Measurements from ENCODE around the gene RPN1.

The RPN1 gene

DNA sequence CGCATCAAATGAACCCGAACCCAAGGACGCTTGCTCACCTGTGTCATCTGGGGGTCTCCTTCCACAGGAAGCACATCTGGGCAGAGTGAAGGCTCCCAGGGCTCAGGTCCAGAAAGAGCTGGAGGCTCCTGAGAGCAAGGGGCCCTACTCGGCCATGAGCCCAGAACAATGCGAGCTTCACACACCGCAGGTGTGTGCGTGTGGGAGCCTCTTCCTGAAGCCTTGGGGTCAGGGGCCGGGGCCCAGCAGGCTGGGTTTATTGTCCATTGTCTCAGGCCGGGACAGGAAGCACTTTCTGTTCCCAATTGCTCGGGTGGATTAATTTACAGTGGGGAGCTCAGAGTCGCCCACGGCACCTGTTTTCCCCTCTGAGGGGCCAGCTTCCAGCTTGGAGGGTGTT lies 74.8 kb downstream of the RPN1 start:
- no peak for DNase-seq (ENCODE audit: low read depth, low spot score)
- in situ Hi-C loops (cut with HindIII; ENCODE audit: low sequenced_read_pairs): no loop called here
- H3K4me3 ChIP-seq (ENCODE audit: low read depth, low read length): no peak overlapping the region
- TF ChIP-seq, protein P1, sequence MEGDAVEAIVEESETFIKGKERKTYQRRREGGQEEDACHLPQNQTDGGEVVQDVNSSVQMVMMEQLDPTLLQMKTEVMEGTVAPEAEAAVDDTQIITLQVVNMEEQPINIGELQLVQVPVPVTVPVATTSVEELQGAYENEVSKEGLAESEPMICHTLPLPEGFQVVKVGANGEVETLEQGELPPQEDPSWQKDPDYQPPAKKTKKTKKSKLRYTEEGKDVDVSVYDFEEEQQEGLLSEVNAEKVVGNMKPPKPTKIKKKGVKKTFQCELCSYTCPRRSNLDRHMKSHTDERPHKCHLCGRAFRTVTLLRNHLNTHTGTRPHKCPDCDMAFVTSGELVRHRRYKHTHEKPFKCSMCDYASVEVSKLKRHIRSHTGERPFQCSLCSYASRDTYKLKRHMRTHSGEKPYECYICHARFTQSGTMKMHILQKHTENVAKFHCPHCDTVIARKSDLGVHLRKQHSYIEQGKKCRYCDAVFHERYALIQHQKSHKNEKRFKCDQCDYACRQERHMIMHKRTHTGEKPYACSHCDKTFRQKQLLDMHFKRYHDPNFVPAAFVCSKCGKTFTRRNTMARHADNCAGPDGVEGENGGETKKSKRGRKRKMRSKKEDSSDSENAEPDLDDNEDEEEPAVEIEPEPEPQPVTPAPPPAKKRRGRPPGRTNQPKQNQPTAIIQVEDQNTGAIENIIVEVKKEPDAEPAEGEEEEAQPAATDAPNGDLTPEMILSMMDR (IDR thresholded peaks at IDR 0.05; ENCODE audit: low read depth, low read length): no peak

- DNase-seq (ENCODE audit: low read depth, low spot score): no peak
- no peak overlapping the region for H3K4me3 ChIP-seq (ENCODE audit: low read depth, low read length)
- in situ Hi-C loops (cut with HindIII; ENCODE audit: low sequenced_read_pairs): no loop called here
- TF ChIP-seq, protein P1 (IDR thresholded peaks at IDR 0.05; ENCODE audit: low read depth, low read length): no peak
Measured at GRCh38 chr3:128573707-128574162, 76.9 kb downstream of the RPN1 start.

- in situ Hi-C loops (cut with HindIII; ENCODE audit: low sequenced_read_pairs): no loop called here
- H3K4me3 ChIP-seq (ENCODE audit: low read depth, low read length): no peak overlapping the region
- TF ChIP-seq, protein P1 (IDR thresholded peaks at IDR 0.05; ENCODE audit: low read depth, low read length): no peak
- DNase-seq (ENCODE audit: low read depth, low spot score): no peak
Measured at GRCh38 chr3:128573160-128573559, 77.5 kb downstream of the RPN1 start.

GRCh38 chr3:128572644-128573105 lies 77.9 kb downstream of the RPN1 start:
- TF ChIP-seq, protein P1 (IDR thresholded peaks at IDR 0.05; ENCODE audit: low read depth, low read length): peak; percentile 39
- H3K4me3 ChIP-seq (ENCODE audit: low read depth, low read length): no peak overlapping the region
- in situ Hi-C loops (cut with HindIII; ENCODE audit: low sequenced_read_pairs): no loop called here
- DNase-seq (ENCODE audit: low read depth, low spot score): no peak

DNA sequence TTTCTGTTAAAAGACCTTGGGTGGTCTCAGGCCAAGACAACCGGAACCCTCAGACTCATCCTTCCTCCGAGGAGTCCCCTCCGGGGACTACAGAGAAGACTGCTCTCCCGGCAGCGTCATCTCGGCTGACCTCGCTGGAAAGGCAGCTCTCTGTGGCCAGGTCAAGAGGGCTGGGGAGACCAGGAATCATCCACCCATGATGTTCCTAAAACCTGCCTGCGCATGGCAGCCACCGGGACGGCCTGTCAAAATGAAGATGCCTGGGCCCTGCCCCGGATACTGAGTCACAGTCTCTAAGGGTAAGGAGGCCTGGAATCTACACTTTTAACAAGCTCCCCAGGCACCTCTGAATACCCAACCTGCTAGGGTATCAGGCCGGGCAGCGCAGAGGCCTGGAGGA lies 78.6 kb downstream of the RPN1 start:
- H3K4me3 ChIP-seq (ENCODE audit: low read depth, low read length): no peak overlapping the region
- DNase-seq (ENCODE audit: low read depth, low spot score): no peak
- TF ChIP-seq, protein P1 (IDR thresholded peaks at IDR 0.05; ENCODE audit: low read depth, low read length): no peak
- in situ Hi-C loops (cut with HindIII; ENCODE audit: low sequenced_read_pairs): no loop called here

All from astrocyte of the spinal cord (primary cell).